Measurements from ENCODE around the gene STX2. TPM values are rescaled to one million over a fixed set of nuclear protein-coding genes. Genes with fewer than 3 reads are reported as not detected.
"Not testable (repeated sequence)": the region's sequence is repeated elsewhere in the genome, so short reads cannot be mapped to it uniquely, and the experiment has no call there.

Gene STX2
- 10 to 100 TPM; 12.2 to 13.4 (median 12.7) TPM for total RNA-seq

DNA sequence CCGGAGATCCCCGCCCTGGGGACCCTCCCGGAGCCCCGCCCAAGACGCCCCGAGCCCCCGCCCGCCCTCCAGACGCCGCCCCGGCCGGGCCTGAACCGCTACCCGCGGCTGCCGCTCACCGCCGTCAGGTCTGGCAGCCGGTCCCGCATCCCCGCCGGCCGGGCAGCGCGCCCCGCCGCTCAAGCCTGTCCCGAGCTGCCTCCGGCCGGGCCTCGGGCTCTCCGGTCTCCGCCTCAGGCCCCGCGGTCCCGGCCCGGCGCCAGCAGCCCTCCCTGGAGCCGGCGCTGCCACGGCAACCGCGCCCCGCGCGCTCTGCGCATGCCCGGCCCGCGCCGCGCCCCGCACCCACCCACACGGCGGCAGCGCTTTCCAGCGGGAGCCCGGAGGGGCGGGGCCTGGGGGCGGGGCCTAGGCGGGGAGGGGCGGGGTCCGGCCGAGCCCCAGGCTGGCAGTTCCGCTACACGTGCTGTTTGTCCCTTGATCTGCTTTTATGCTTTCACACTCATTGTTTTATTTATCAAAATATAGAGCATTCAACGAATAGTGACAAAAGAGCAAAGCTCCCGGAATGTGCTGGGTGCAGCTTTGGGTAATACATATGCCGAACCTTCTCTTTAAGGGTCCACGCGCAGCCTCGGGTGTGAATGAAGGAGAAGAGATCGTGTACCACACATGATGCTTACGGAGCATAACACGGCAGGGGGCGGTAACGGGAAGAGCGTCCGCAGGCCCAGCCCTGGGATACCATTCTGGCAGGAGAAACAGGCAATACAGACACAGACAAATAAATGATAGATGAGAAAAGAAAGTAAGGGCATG is at the start of gene STX2:
Gene STX2 (minus strand): TSS at position 300 of the 819 bp plus-strand sequence. CDS start 151 bp downstream, at position 149.
- H3K27me3 Mint-ChIP-seq (ENCODE audit: low read depth) = no peaks in the 10 kb centered on the region
- no peaks in the 10 kb centered on the region for H3K36me3 Mint-ChIP-seq (ENCODE audit: insufficient read depth)
- H3K4me3 Mint-ChIP-seq = peak within 1 kb of the TSS; percentile 77
- no peaks in the 10 kb centered on the region for H3K9me3 Mint-ChIP-seq
- peaks cover 24% of the 10 kb centered on the region for H3K4me1 Mint-ChIP-seq (ENCODE audit: low read depth)
- ATAC-seq (peak; percentile 88), DNase-seq (peak; percentile 89)

DNA sequence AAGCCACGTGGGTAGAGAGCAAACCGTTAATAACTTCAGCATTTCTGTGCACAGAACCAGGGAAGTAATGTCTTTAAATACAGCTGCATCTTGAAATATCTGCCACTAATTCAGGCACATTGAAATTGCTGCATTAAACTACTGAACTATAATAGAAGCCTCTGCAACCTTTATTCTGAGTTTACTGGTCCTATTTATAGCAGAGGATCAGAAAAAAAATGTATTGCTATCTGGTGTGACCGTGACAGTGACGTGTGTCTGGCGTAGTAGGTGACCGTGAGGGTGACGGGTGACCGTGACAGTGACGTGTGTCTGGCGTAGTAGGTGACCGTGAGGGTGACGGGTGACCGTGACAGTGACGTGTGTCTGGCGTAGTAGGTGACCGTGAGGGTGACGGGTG is 48.1 kb upstream of the STX2 start:
- not testable (repeated sequence) for DNase-seq; ATAC-seq; H3K36me3 Mint-ChIP-seq (ENCODE audit: insufficient read depth); H3K4me1 Mint-ChIP-seq (ENCODE audit: low read depth); H3K27me3 Mint-ChIP-seq (ENCODE audit: low read depth); H3K4me3 Mint-ChIP-seq; H3K9me3 Mint-ChIP-seq

DNA sequence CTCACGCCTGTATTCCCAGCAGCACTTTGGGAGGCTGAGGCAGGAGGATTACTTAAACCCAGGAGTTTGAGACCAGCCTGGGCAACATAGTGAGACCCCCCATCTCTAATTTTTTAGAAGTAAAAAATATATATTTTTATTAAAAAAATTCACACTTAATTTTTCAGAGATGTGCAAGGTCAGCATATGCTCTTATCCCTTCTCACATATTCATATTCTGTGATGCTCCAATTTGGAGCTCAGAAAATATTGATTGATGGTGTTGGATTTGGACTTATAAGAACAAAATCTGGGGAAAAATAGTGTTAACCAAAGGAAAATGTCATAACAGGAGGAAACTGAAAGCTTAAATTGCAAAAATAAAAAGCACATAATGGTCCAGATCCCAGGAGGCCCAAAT is 42.5 kb upstream of the STX2 start:
- Mint-ChIP-seq H3K4me3 (no peak overlapping the region), H3K9me3 (no peaks in the 10 kb centered on the region), H3K27me3 (ENCODE audit: low read depth) (no peaks in the 10 kb centered on the region), H3K4me1 (ENCODE audit: low read depth) (peaks cover 37% of the 10 kb centered on the region), H3K36me3 (ENCODE audit: insufficient read depth) (peaks cover 11% of the 10 kb centered on the region)
- no peak for ATAC-seq
- DNase-seq = no peak

DNA sequence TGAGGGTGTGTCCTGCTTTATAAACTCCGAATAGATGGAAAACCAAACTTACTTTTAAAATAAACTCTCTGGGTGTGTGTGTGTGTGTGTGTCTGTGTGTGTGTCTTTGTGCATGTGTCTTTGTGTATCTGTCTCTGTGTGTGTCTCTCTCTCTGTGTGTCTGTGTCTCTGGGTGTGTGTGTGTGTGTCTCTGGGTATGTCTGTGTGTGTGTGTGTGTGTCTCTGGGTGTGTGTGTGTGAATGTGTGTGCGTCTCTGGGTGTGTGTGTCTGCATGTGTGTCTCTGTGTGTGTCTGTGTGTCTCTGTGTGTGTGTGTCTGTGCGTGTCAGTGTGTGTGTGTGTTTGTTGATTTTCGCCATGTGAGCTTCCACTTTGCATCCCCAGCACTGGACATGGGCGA is 42.0 kb upstream of the STX2 start:
- H3K4me3 Mint-ChIP-seq = no peak overlapping the region

DNA sequence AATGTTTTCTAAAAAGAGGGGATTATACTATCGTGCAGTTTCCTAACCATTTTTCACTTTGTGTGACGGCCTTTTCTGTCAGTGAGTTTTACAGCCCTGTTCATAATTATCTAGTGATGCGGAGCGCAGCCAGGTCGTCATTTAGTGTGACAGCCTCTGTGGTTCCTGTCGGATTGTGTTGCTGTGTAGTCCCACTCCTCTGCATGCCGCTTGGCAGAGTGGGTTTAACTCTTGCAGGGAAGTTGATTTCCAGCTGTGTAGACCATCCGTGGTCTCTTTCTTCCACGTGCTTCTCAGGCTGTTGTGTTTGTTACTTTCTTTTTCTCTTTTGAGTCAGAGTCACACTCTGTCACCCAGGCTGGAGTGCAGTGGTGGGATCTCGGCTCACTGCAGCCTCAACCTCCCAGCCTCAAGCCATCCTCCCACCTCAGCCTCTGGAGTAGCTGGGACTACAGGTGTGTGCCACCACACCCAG is 41.4 kb upstream of the STX2 start:
- DNase-seq = no peak
- ATAC-seq = peak; percentile 71 to 73
- H3K27me3 Mint-ChIP-seq (ENCODE audit: low read depth) = no peaks in the 10 kb centered on the region
- peaks cover 21% of the 10 kb centered on the region for H3K36me3 Mint-ChIP-seq (ENCODE audit: insufficient read depth)
- H3K4me3 Mint-ChIP-seq = peak overlapping the region; percentile 75
- H3K9me3 Mint-ChIP-seq = no peaks in the 10 kb centered on the region
- H3K4me1 Mint-ChIP-seq (ENCODE audit: low read depth) = peaks cover 46% of the 10 kb centered on the region

More for the DNA sequence above, 42.0 kb upstream of the STX2 start:
- Mint-ChIP-seq H3K27me3 (ENCODE audit: low read depth) (no peaks in the 10 kb centered on the region), H3K4me1 (ENCODE audit: low read depth) (peaks cover 41% of the 10 kb centered on the region), H3K36me3 (ENCODE audit: insufficient read depth) (peaks cover 16% of the 10 kb centered on the region), H3K9me3 (no peaks in the 10 kb centered on the region)
- ATAC-seq (no peak), DNase-seq (no peak)

DNA sequence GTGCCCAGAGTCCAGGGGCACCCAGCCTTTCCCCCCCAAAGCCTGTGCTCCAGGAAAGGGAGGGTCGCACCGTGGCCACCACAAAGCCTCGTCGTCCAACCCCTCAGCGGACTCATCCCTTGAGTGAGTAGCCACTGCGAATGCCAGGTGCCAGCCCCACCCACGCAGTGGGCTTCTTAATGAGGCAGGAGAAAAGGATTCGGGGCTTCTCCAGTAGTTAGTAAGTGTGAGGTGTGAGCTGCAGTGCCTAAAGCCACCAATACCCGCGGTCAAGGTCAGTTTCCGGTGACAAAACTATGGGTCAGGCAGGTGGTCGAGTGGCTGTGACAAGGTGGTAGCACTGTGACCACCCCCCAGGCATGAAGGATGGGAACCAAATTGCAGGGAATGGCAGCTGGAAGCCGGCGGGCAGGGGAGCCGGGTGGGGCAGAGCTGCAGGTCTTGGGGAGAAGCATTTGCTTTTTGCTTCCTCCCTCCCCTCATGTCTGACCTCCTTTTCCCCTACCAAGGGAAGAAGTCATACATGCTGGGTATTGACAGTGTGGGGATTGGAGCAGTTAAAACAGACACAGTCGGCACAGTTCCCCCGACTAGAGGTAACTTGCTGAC is 40.8 kb upstream of the STX2 start:
- H3K27me3 Mint-ChIP-seq (ENCODE audit: low read depth) = no peaks in the 10 kb centered on the region
- H3K4me3 Mint-ChIP-seq = peak overlapping the region; percentile 75
- no peak for DNase-seq
- peak; percentile 20 to 31 for ATAC-seq
- no peaks in the 10 kb centered on the region for H3K9me3 Mint-ChIP-seq
- peaks cover 25% of the 10 kb centered on the region for H3K36me3 Mint-ChIP-seq (ENCODE audit: insufficient read depth)
- peaks cover 50% of the 10 kb centered on the region for H3K4me1 Mint-ChIP-seq (ENCODE audit: low read depth)

DNA sequence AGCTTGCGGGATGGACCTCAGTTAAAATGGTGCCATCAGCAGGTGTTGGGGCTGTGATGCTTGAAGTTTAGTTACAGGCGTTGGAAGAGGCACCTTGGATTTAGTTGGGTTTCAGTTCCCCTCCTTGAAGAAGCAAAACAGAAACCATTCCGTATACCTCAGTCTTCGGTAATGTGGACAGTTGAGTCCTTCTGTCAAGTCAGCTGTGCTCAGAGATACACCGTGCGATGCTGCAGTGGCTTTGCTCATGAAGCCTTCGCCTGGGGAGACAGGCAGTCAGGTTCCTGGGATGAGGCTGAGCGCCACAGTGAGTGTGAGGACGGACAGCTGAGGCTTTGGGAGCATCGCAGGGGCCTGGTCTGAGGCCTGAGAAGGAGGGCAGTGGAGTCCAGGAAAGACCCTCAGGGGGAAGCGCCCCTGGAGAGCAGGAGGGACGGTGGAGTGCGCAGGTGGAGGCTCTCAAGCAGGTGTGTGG is 40.2 kb upstream of the STX2 start:
- H3K4me3 Mint-ChIP-seq = peak overlapping the region; percentile 59
- peaks cover 56% of the 10 kb centered on the region for H3K4me1 Mint-ChIP-seq (ENCODE audit: low read depth)
- DNase-seq = no peak
- peaks cover 31% of the 10 kb centered on the region for H3K36me3 Mint-ChIP-seq (ENCODE audit: insufficient read depth)
- no peaks in the 10 kb centered on the region for H3K27me3 Mint-ChIP-seq (ENCODE audit: low read depth)
- peak; percentile 8 to 15 for ATAC-seq
- H3K9me3 Mint-ChIP-seq = no peaks in the 10 kb centered on the region

DNA sequence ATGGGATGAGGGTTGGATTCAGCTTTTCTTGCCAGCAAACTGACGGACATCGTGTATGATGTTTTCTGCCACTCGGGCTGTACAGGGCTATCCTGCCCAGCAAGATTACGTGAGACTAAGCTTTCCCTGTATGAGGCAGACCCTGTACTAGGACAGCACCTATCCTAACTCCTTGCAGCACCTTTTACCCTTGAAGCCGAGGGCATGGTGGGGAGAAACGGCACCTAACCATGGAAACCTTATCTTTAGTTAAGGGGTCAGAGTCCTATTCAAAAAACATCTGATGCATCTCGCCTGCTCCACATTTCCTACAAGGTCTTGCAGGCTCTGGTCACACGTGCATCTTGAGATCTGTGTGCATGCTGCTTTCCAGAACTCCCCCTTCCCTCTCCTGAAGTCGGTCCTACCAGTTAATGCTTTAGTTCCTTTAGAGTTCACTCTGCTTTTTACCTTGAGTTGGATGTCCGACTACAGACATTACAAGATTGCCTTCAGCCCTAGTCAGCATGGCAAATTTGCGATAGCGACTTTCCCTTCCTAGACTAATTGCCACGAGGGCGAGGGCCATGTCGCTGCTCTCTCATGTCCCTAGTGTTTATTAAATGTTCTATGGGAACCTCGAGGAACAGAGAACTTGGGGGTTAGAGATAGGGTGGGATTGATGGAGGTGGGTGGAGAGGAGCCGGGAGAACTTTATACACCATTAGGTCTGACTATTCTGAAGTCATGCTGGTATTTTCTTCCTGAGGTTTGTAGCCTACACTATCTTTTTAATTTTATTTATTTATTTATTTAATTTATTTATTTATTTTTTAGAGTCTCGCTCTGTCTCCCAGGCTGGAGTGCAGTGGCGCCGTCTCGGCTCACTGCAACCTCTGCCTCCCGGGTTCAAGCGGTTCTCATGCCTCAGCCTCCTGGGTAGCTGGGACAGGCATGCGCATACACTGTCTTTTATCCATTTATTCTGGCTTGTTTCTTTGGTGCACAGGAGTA is 39.4 kb upstream of the STX2 start:
- DNase-seq (no peak), ATAC-seq (no peak)
- Mint-ChIP-seq H3K4me3 (no peak overlapping the region), H3K27me3 (ENCODE audit: low read depth) (no peaks in the 10 kb centered on the region), H3K9me3 (no peaks in the 10 kb centered on the region), H3K36me3 (ENCODE audit: insufficient read depth) (peaks cover 39% of the 10 kb centered on the region), H3K4me1 (ENCODE audit: low read depth) (peaks cover 62% of the 10 kb centered on the region)

DNA sequence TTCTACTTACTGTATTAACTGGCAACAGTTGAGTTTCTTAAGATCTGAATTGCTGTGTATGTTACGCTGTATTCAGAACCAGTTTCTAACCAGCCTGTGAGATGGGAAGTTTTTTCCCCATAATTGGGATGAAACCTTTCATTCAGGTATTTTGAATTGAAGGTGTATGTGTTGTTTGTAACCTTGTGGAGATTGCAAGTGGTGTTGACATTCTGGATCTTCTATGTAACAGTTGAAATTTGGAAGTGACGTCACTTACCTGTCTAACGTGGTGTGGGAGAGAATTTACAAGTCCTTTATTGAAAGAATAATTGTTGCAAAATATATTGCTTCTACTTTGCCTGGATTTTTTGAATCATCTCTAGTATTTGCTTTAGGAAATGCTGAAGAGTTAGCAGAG is 38.3 kb upstream of the STX2 start:
- ATAC-seq (no peak), DNase-seq (no peak)
- Mint-ChIP-seq H3K27me3 (ENCODE audit: low read depth) (no peaks in the 10 kb centered on the region), H3K4me1 (ENCODE audit: low read depth) (peaks cover 67% of the 10 kb centered on the region), H3K36me3 (ENCODE audit: insufficient read depth) (peaks cover 49% of the 10 kb centered on the region), H3K4me3 (no peak overlapping the region), H3K9me3 (no peaks in the 10 kb centered on the region)

DNA sequence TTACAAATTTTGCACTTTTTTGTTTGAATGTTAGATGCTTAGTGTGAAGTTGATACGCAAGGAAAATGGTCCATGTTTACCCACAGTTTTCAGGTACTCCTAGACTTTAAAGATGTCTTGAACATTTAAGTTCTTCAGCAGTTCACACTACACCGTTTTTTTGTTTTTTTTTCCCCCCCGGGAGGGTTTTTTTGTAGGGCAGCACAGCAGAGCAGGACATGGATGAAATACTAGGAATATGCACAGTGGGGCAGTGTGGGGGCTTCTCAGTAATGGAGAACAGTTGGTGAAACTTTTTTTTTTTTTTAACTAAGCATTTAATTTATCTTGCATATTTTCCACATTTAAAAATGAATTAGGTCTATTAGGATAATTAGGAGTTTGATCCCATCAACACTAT is 37.7 kb upstream of the STX2 start:
- Mint-ChIP-seq H3K36me3 (ENCODE audit: insufficient read depth) (peaks cover 49% of the 10 kb centered on the region), H3K4me1 (ENCODE audit: low read depth) (peaks cover 67% of the 10 kb centered on the region), H3K4me3 (peak overlapping the region; percentile 39), H3K9me3 (no peaks in the 10 kb centered on the region), H3K27me3 (ENCODE audit: low read depth) (no peaks in the 10 kb centered on the region)
- no peak for DNase-seq
- no peak for ATAC-seq

DNA sequence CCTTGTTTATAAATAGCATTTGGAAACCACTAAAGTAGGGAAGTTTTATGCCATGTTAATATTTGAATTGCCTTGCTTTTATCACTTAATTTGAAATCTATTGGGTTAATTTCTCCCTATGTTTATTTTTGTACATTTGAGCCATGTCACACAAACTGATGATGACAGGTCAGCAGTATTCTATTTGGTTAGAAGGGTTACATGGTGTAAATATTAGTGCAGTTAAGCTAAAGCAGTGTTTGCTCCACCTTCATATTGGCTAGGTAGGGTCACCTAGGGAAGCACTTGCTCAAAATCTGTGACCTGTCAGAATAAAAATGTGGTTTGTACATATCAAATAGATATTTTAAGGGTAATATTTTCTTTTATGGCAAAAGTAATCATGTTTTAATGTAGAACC is 37.2 kb upstream of the STX2 start:
- DNase-seq (no peak), ATAC-seq (no peak)
- Mint-ChIP-seq H3K9me3 (no peaks in the 10 kb centered on the region), H3K4me3 (no peak overlapping the region), H3K27me3 (ENCODE audit: low read depth) (no peaks in the 10 kb centered on the region), H3K4me1 (ENCODE audit: low read depth) (peaks cover 68% of the 10 kb centered on the region), H3K36me3 (ENCODE audit: insufficient read depth) (peaks cover 49% of the 10 kb centered on the region)

DNA sequence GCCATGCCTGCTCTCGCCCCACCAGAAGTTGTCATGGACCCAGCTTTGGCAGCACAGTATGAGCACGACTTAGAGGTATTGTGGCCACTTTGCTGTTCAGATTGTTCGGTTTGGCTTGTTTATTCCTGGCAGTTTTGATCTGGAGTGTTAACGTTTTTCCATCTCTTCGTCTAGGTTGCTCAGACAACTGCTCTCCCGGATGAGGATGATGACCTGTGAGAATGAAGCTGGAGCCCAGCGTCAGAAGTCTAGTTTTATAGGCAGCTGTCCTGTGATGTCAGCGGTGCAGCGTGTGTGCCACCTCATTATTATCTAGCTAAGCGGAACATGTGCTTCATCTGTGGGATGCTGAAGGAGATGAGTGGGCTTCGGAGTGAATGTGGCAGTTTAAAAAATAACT is 36.7 kb upstream of the STX2 start:
- H3K36me3 Mint-ChIP-seq (ENCODE audit: insufficient read depth) = peaks cover 49% of the 10 kb centered on the region
- H3K4me1 Mint-ChIP-seq (ENCODE audit: low read depth) = peaks cover 69% of the 10 kb centered on the region
- H3K4me3 Mint-ChIP-seq = peak overlapping the region; percentile 94
- ATAC-seq; DNase-seq; H3K27me3 Mint-ChIP-seq (ENCODE audit: low read depth); H3K9me3 Mint-ChIP-seq: not testable (repeated sequence)

DNA sequence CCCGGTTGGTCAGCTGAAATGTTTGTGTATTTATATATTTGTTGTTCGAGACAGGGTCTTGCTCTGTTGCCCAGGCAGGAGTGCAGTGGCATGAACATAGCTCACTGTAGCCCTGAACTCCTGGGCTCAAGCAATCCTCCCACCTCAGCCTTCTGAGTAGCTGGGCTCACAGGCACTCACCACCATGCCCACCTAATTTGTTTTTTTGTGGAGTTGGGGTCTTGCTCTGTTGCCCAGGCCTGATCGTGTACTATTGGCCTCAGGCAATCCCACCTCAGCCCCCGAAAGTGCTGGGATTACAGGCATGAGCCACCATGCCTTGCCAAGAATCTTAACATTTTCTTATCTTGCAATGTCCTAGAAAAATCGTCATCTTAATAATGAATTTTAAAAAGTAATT is 36.1 kb upstream of the STX2 start:
- Mint-ChIP-seq H3K9me3 (no peaks in the 10 kb centered on the region), H3K27me3 (ENCODE audit: low read depth) (no peaks in the 10 kb centered on the region), H3K36me3 (ENCODE audit: insufficient read depth) (peaks cover 49% of the 10 kb centered on the region), H3K4me1 (ENCODE audit: low read depth) (peaks cover 68% of the 10 kb centered on the region), H3K4me3 (peak overlapping the region; percentile 94)
- no peak for DNase-seq
- ATAC-seq = no peak

DNA sequence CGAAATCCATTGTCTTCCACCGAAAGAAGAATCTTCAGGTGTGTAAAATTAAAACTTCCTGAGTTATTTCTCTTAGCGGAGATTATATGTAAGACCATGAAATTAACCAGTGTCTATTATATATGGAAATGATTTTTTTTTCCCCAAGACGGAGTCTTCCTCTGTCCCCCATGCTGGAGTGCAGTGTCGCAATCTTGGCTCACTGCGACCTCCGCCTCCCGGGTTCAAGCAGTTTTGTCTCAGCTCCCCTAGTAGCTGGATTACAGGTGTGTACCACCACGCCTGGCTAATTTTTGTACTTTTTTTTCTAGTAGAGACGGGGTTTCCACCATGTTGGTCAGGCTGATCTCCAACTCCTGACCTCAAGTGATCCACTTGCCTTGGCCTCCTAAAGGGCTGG is 35.6 kb upstream of the STX2 start:
- H3K36me3 Mint-ChIP-seq (ENCODE audit: insufficient read depth) = peaks cover 49% of the 10 kb centered on the region
- H3K4me1 Mint-ChIP-seq (ENCODE audit: low read depth) = peaks cover 65% of the 10 kb centered on the region
- peak overlapping the region; percentile 94 for H3K4me3 Mint-ChIP-seq
- no peak for DNase-seq
- no peaks in the 10 kb centered on the region for H3K27me3 Mint-ChIP-seq (ENCODE audit: low read depth)
- no peak for ATAC-seq
- no peaks in the 10 kb centered on the region for H3K9me3 Mint-ChIP-seq
